Adrenal gland (tissue), 5 donors: ENCODE data around the gene FARS2.

Source experiments
- CTCF ChIP-seq, 6 experiments: fragments of 450-650 bp in 4 of 6; fragments of 200-600 bp in 2 of 6; sonication (generic) in 1 of 6; IDR thresholded peaks; 1 replicate in 5 of 6; 2 replicates in 1 of 6; pipeline versions ENCODE4 v1.5.1 to v1.8.0; 2016 to 2021; ENCODE audit warnings: antibody characterized with exemption in 6 of 6, mild to moderate bottlenecking in 2 of 6, moderate library complexity in 1 of 6
- POLR2A ChIP-seq, 2 donors: fragments of 450-650 bp; IDR thresholded peaks; one replicate each; pipeline ENCODE4 v1.6.1; 2017; ENCODE audit warnings: antibody characterized with exemption in 2 of 2, mild to moderate bottlenecking in 2 of 2, moderate library complexity in 1 of 2
- donor health status: DM: no; HTN: no; CAD: no.

- no peak for TF ChIP-seq CTCF (IDR thresholded peaks at IDR 0.05)
- TF ChIP-seq POLR2A (IDR thresholded peaks at IDR 0.05) = no peak
These were observed 20.9 kb downstream of the FARS2 start for GRCh38 chr6:5282191-5282623.
